ENCODE measurements around the gene LTBP4.
A peak's percentile ranks its signal among the peaks of the same experiment; 100 is the strongest.

LTBP4 gene

GRCh38 chr19:40583283-40583682 is 17.9 kb upstream of the LTBP4 start:
- H3K4me3 ChIP-seq (ENCODE audit: low read depth, low read length), result no peak overlapping the region
- DNase-seq (ENCODE audit: low read depth), result no peak
- in situ Hi-C loops (cut with HindIII; ENCODE audit: low sequenced_read_pairs), result no loop called here
- TF ChIP-seq, protein P1, sequence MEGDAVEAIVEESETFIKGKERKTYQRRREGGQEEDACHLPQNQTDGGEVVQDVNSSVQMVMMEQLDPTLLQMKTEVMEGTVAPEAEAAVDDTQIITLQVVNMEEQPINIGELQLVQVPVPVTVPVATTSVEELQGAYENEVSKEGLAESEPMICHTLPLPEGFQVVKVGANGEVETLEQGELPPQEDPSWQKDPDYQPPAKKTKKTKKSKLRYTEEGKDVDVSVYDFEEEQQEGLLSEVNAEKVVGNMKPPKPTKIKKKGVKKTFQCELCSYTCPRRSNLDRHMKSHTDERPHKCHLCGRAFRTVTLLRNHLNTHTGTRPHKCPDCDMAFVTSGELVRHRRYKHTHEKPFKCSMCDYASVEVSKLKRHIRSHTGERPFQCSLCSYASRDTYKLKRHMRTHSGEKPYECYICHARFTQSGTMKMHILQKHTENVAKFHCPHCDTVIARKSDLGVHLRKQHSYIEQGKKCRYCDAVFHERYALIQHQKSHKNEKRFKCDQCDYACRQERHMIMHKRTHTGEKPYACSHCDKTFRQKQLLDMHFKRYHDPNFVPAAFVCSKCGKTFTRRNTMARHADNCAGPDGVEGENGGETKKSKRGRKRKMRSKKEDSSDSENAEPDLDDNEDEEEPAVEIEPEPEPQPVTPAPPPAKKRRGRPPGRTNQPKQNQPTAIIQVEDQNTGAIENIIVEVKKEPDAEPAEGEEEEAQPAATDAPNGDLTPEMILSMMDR (IDR thresholded peaks at IDR 0.05; ENCODE audit: low read depth, low read length, missing control alignments), result no peak

DNA sequence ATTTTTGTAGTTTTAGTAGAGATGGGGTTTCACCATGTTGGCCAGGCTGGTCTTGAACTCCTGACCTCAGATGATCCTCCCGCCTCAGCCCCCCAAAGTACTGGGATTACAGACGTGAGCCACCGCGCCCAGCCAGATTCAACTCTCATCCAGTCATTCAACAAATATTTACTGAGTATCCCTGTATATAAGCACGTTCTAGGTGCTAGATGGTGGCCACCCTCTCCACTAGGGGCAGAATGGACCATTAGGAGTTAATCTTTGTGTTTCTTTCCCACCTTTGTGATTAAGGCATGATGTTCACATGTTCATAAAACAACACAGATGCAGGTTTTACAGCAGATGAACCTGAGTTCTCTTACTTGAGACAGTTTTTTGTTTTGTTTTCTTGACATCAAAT is 17.2 kb upstream of the LTBP4 start:
- TF ChIP-seq, protein P1 (IDR thresholded peaks at IDR 0.05; ENCODE audit: low read depth, low read length, missing control alignments), result peak; percentile 52
- no peak for DNase-seq (ENCODE audit: low read depth)
- H3K4me3 ChIP-seq (ENCODE audit: low read depth, low read length), result no peak overlapping the region
- in situ Hi-C loops (cut with HindIII; ENCODE audit: low sequenced_read_pairs), result no loop called here

GRCh38 chr19:40585241-40585981 is 15.8 kb upstream of the LTBP4 start:
- in situ Hi-C loops (cut with HindIII; ENCODE audit: low sequenced_read_pairs), result no loop called here
- no peak for DNase-seq (ENCODE audit: low read depth)
- TF ChIP-seq, protein P1 (IDR thresholded peaks at IDR 0.05; ENCODE audit: low read depth, low read length, missing control alignments), result no peak
- no peak overlapping the region for H3K4me3 ChIP-seq (ENCODE audit: low read depth, low read length)

GRCh38 chr19:40585982-40586422 is 15.2 kb upstream of the LTBP4 start:
- TF ChIP-seq, protein P1 (IDR thresholded peaks at IDR 0.05; ENCODE audit: low read depth, low read length, missing control alignments), result no peak
- in situ Hi-C loops (cut with HindIII; ENCODE audit: low sequenced_read_pairs), result no loop called here
- DNase-seq (ENCODE audit: low read depth), result no peak

DNA sequence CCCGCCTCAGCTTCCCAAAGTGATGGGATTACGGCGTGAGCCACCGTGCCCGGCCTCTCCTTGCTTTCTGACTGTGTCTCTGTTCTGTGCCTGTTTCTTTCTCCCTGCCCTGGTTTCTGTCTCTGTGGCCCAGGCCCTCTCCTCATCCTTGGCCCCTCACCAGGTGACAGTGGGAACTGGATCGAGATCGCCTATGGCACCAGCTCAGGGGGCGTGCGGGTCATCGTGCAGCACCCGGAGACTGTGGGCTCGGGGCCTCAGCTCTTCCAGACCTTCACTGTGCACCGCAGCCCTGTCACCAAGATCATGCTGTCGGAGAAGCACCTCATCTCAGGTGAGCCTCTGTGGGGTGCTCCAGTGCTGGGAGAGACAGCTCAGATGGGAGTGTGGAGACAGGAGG is 14.6 kb upstream of the LTBP4 start:
- TF ChIP-seq, protein P1 (IDR thresholded peaks at IDR 0.05; ENCODE audit: low read depth, low read length, missing control alignments), result no peak
- H3K4me3 ChIP-seq (ENCODE audit: low read depth, low read length), result no peak overlapping the region
- in situ Hi-C loops (cut with HindIII; ENCODE audit: low sequenced_read_pairs), result no loop called here
- DNase-seq (ENCODE audit: low read depth), result no peak

More at GRCh38 chr19:40585982-40586422, 15.2 kb upstream of the LTBP4 start:
- no peak overlapping the region for H3K4me3 ChIP-seq (ENCODE audit: low read depth, low read length)

DNA sequence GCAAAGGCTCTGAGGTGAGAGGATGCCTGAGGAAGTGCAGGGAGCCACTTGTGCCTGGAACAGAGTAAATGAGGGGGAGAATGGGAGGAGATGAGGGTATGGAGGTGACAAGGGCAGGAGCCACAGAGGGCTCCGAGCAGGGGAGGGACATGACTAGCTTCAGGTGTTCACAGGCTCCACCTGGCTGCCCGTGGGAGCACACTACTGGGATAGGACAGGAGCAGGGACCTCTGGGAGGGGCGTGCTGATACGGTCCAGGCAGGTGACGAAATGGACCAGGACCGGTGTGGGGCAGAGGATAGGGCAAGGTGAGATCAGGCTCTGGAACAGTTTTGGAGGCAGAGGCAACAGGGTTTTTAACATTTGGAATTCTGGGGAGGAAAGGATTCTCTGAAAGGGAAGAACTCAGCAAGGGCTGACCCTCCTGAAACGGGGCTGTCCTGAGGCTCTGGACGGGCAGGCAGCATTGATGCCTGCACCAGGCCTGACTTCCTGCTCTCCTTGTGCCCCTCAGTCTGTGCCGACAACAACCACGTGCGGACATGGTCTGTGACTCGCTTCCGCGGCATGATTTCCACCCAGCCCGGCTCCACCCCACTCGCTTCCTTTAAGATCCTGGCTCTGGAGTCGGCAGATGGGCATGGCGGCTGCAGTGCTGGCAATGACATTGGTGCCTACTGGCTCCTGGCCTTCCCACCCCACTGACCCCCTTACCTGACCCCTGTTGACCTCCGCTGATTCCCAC is 12.9 kb upstream of the LTBP4 start:
- DNase-seq (ENCODE audit: low read depth), result no peak
- in situ Hi-C loops (cut with HindIII; ENCODE audit: low sequenced_read_pairs), result no loop called here
- no peak overlapping the region for H3K4me3 ChIP-seq (ENCODE audit: low read depth, low read length)
- TF ChIP-seq, protein P1 (IDR thresholded peaks at IDR 0.05; ENCODE audit: low read depth, low read length, missing control alignments), result no peak
